ENCODE results near the gene PHC2.

The PHC2 gene

DNA sequence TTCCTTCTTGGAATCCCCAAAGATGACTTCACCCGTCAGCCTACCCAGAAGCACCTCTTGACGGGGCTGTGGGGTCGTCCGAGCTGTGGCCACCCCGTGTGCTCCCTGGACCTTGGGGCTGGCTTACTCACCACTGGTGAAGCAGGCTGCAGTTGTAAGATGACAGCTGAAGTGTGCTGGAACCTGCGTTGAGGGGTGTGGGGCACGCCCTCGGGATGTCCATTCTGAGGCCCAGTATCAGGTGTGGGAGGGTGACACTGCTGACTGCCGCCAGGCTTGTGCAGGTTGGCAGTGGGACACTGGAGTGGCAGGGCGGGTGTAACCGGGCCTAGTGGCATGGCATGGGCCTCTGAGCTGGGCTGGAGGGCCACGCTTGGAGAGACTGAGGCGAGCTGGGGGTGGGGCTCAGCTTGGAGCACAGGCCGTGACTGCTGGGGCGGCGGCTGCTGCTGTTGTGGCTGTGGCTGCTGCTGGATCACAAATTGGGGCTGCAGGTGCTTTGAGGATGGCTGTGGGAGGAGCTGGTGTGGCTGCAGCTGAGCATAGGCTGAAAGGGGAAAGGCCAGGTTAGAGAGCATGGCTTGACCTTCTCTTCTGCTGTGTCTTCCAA, 76.1 kb downstream of the PHC2 start:
- Histone ChIP-seq H3K4me3 (IDR thresholded peaks at IDR 0.05; ENCODE audit: insufficient read depth, low read depth, low read length) (no peak overlapping the region), H3K4me2 (no peak overlapping the region), H4K20me1 (ENCODE audit: insufficient read depth) (no peaks in the 10 kb centered on the region), H3K27me3 (ENCODE audit: insufficient read depth, low read depth) (no peaks in the 10 kb centered on the region), H3K36me3 (ENCODE audit: insufficient read depth) (no peaks in the 10 kb centered on the region), H3K4me1 (ENCODE audit: low read depth, poor library complexity, severe bottlenecking) (peaks cover 6% of the 10 kb centered on the region), H3K27ac (no peak overlapping the region), H2AFZ (ENCODE audit: low read depth) (no peak overlapping the region), H3K79me2 (ENCODE audit: insufficient read depth, low read depth) (no peaks in the 10 kb centered on the region), H3K9ac (no peak overlapping the region)
- TF ChIP-seq, protein P1, sequence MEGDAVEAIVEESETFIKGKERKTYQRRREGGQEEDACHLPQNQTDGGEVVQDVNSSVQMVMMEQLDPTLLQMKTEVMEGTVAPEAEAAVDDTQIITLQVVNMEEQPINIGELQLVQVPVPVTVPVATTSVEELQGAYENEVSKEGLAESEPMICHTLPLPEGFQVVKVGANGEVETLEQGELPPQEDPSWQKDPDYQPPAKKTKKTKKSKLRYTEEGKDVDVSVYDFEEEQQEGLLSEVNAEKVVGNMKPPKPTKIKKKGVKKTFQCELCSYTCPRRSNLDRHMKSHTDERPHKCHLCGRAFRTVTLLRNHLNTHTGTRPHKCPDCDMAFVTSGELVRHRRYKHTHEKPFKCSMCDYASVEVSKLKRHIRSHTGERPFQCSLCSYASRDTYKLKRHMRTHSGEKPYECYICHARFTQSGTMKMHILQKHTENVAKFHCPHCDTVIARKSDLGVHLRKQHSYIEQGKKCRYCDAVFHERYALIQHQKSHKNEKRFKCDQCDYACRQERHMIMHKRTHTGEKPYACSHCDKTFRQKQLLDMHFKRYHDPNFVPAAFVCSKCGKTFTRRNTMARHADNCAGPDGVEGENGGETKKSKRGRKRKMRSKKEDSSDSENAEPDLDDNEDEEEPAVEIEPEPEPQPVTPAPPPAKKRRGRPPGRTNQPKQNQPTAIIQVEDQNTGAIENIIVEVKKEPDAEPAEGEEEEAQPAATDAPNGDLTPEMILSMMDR (conservative IDR thresholded peaks at IDR 0.05; ENCODE audit: low read depth, low read length): no peak

DNA sequence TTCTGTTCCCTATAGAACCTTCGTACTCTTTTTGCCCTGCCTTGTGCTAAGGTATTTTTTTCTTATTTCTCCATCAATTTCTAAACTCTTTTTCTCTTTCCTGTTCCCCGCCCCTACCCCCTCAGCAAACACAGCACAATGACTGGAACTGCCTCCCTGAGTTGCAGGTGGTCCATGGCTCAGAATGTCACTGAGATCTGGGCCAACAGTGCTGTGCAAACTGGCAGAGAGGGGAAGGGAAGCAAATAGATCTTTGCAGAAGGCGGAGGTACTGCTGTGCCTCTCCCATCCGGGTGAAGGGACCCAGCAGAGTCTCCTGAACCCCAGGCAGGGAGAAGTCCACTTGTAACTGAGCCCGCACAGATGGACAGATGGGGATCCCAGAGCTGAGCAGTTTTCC, 77.4 kb downstream of the PHC2 start:
- no peak overlapping the region for H3K4me3 ChIP-seq (IDR thresholded peaks at IDR 0.05; ENCODE audit: insufficient read depth, low read depth, low read length)
- H3K4me1 ChIP-seq (ENCODE audit: low read depth, poor library complexity, severe bottlenecking): peaks cover 6% of the 10 kb centered on the region
- H2AFZ ChIP-seq (ENCODE audit: low read depth): no peak overlapping the region
- H3K9ac ChIP-seq: no peak overlapping the region
- no peaks in the 10 kb centered on the region for H3K27me3 ChIP-seq (ENCODE audit: insufficient read depth, low read depth)
- TF ChIP-seq, protein P1 (conservative IDR thresholded peaks at IDR 0.05; ENCODE audit: low read depth, low read length): no peak
- no peak overlapping the region for H3K27ac ChIP-seq
- H4K20me1 ChIP-seq (ENCODE audit: insufficient read depth): no peaks in the 10 kb centered on the region
- H3K36me3 ChIP-seq (ENCODE audit: insufficient read depth): no peaks in the 10 kb centered on the region
- no peak overlapping the region for H3K4me2 ChIP-seq
- peaks cover under 1% of the 10 kb centered on the region; the same call in 1 of the 2 replicates for H3K79me2 ChIP-seq (ENCODE audit: insufficient read depth, low read depth)

DNA sequence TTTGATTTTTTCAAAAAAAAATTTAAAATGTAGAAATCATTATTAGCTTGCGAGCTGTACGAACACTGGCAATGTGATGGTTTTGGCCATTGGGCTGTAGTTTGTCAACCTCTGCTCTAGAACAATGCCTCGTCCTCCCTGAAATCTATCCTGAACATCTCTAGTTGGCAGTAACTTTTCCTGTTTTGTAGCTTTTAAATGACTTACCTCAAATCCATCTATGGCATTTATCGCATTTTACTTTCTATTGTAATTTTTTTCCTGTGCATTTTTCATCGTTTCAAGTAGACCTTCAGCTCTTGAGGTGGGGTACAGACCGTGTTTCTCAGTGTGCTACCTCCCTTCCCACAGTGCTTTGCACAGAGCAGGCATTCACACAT, 79.6 kb downstream of the PHC2 start:
- Histone ChIP-seq H3K27ac (no peak overlapping the region), H3K27me3 (ENCODE audit: insufficient read depth, low read depth) (no peaks in the 10 kb centered on the region), H3K4me1 (ENCODE audit: low read depth, poor library complexity, severe bottlenecking) (peaks cover 29% of the 10 kb centered on the region), H3K36me3 (ENCODE audit: insufficient read depth) (no peaks in the 10 kb centered on the region), H4K20me1 (ENCODE audit: insufficient read depth) (no peaks in the 10 kb centered on the region), H3K4me3 (IDR thresholded peaks at IDR 0.05; ENCODE audit: insufficient read depth, low read depth, low read length) (no peak overlapping the region), H3K4me2 (no peak overlapping the region), H3K79me2 (ENCODE audit: insufficient read depth, low read depth) (peaks cover 8% of the 10 kb centered on the region; the same call in 1 of the 2 replicates), H3K9ac (no peak overlapping the region), H2AFZ (ENCODE audit: low read depth) (no peak overlapping the region)
- TF ChIP-seq, protein P1 (conservative IDR thresholded peaks at IDR 0.05; ENCODE audit: low read depth, low read length): no peak

DNA sequence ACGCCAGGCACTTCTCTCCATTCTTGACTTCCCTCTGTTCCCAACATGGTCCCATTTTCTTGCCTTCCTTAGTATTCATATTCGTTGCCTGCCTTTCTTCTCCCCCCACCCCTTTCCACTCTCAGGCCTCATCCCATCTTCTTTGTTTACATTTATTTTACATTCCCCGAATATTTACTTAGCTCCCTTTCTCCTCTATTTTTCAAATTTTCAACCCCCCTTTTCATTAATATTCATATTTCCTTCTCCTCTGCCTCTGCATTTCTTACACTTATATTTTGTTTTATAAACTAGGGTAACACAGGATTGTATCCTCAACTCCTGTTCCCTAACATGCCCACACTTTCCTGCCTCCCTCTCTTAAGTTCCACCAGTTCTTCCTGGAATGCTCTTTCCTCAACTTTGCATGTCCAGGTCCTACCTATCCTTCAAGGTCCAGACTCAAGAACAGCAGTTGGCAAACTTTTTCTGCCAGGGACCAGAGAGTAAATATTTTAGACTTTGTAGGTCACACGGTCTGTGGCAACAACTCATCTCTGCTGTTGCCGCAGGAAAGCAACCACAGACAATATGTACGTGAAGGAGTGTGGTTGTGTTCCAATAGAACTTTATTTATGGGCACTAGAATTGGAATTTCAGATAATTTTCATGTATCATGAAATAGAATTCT, 80.1 kb downstream of the PHC2 start:
- H3K4me3 ChIP-seq (IDR thresholded peaks at IDR 0.05; ENCODE audit: insufficient read depth, low read depth, low read length): peak overlapping the region; percentile 75
- H3K36me3 ChIP-seq (ENCODE audit: insufficient read depth): no peaks in the 10 kb centered on the region
- H4K20me1 ChIP-seq (ENCODE audit: insufficient read depth): no peaks in the 10 kb centered on the region
- TF ChIP-seq, protein P1 (conservative IDR thresholded peaks at IDR 0.05; ENCODE audit: low read depth, low read length): no peak
- H3K27me3 ChIP-seq (ENCODE audit: insufficient read depth, low read depth): no peaks in the 10 kb centered on the region
- H2AFZ ChIP-seq (ENCODE audit: low read depth): peak overlapping the region; percentile 96
- 0 out of 2 replicates have a peak overlapping the region, but pooled peaks have one; percentile 53 for H3K27ac ChIP-seq
- peaks cover 34% of the 10 kb centered on the region for H3K4me1 ChIP-seq (ENCODE audit: low read depth, poor library complexity, severe bottlenecking)
- H3K4me2 ChIP-seq: peak overlapping the region; percentile 81
- peak overlapping the region; percentile 81; the same call in 1 of the 2 replicates for H3K9ac ChIP-seq
- H3K79me2 ChIP-seq (ENCODE audit: insufficient read depth, low read depth): peaks cover 11% of the 10 kb centered on the region; the same call in 1 of the 2 replicates

Data from KMS-11 (cell line).